GM12878 (cell line): Measurements from ENCODE around the gene ZNF18. TPM values are rescaled to one million over a fixed set of nuclear protein-coding genes. Genes with fewer than 3 reads are reported as not detected.

ENCODE experiments used
- ATAC-seq: fragments of 200-7000 bp; cut with Tn5 transposase; 3 replicates; pipeline ENCODE4 v1.9.1; 2020; ENCODE audit warnings: mild to moderate bottlenecking, moderate library complexity
- BruUV-seq: library from RNA; stranded (reverse); fragments of 400-500 nt; replicated peaks from 2 replicates; lab custom pipeline; 2021; lab: Mats Ljungman, UMichigan
- CTCF ChIA-PET: fragments of 300-600 bp; sonication (Branson Sonifier 250); formaldehyde crosslinking; extraction: SDS; loops from one replicate; lab custom pipeline; 2021; ENCODE audit warnings: inconsistent platforms; lab: Yijun Ruan, JAX
- POLR2A ChIA-PET: fragments of 350-600 bp; formaldehyde crosslinking; extraction: SDS; loops from one replicate; lab custom pipeline; 2021; ENCODE audit warnings: inconsistent platforms; lab: Charles Lee
- RAD21 ChIA-PET: fragments of 300-600 bp; sonication (Branson Sonifier 250); formaldehyde crosslinking; loops from one replicate; lab custom pipeline; 2023; ENCODE audit warnings: antibody characterized with exemption; ENCODE audit not compliant: unreplicated experiment; lab: Charles Lee
- SMC1A ChIA-PET: fragments of 300-600 bp; sonication (Branson Sonifier 250); formaldehyde crosslinking; loops from one replicate; lab custom pipeline; 2023; ENCODE audit not compliant: unreplicated experiment, uncharacterized antibody; lab: Charles Lee
- DNase-seq: peaks from one replicate; pipeline ENCODE4 v3.0.0-alpha.2; 2011; ENCODE audit warnings: low read depth, low spot score
- FAIRE-seq: peaks from 3 replicates; lab custom pipeline; 2011; peaks lifted over from hg19 to GRCh38; lab: Jason Lieb, UNC
- H2AFZ ChIP-seq: 2 replicates; pipeline ENCODE4 v1.6.0; 2011; ENCODE audit warnings: low read depth, low read length, control low read depth; ENCODE audit not compliant: control insufficient read depth
- H3K27ac ChIP-seq: 2 replicates; pipeline ENCODE4 v1.5.1; 2011; ENCODE audit warnings: control low read depth; ENCODE audit not compliant: control insufficient read depth, insufficient read depth
- H3K27me3 ChIP-seq, 2 experiments: replicated peaks in 1 of 2; 2 replicates each; pipeline versions ENCODE4 v1.6.0 to v1.6.1; 2011; ENCODE audit warnings: low read length in 1 of 2; ENCODE audit not compliant: control insufficient read depth in 2 of 2, insufficient read depth in 2 of 2
- H3K36me3 ChIP-seq, 2 experiments: 2 replicates each; pipeline ENCODE4 v1.5.1; 2011; ENCODE audit warnings: low read length in 1 of 2; ENCODE audit not compliant: control insufficient read depth in 2 of 2, insufficient read depth in 2 of 2
- H3K4me1 ChIP-seq: 2 replicates; pipeline ENCODE4 v1.6.1; 2011; ENCODE audit warnings: mild to moderate bottlenecking, low read length, moderate library complexity, mixed read lengths; ENCODE audit not compliant: control insufficient read depth, insufficient read depth
- H3K4me2 ChIP-seq: 2 replicates; pipeline ENCODE4 v1.6.0; 2011; ENCODE audit warnings: control low read depth; ENCODE audit not compliant: control insufficient read depth, insufficient read depth
- H3K4me3 ChIP-seq: fragments of 200-600 bp; sonication (generic); 2 replicates; pipeline ENCODE4 v1.5.1; 2016
- H3K79me2 ChIP-seq: 2 replicates; pipeline ENCODE4 v1.6.0; 2011; ENCODE audit warnings: low read length; ENCODE audit not compliant: control insufficient read depth, insufficient read depth
- H3K9ac ChIP-seq: 2 replicates; pipeline ENCODE4 v1.8.0; 2011; ENCODE audit warnings: low read length, control low read depth, mixed read lengths; ENCODE audit not compliant: control insufficient read depth, insufficient read depth
- H3K9me3 ChIP-seq: replicated peaks from 3 replicates; pipeline ENCODE4 v1.5.1; 2011; ENCODE audit warnings: mild to moderate bottlenecking, low read length; ENCODE audit not compliant: control insufficient read depth, insufficient read depth
- H4K20me1 ChIP-seq: 2 replicates; pipeline ENCODE4 v1.6.0; 2011; ENCODE audit not compliant: control insufficient read depth, insufficient read depth
- BACH1 ChIP-seq: fragments of 450-650 bp; IDR thresholded peaks from 2 replicates; pipeline ENCODE4 v1.6.1; 2017; ENCODE audit warnings: mild to moderate bottlenecking, borderline replicate concordance
- BCL11A ChIP-seq: IDR thresholded peaks from 2 replicates; pipeline ENCODE4 v1.6.1; 2011; ENCODE audit warnings: low read depth, low read length
- ESRRA ChIP-seq: IDR thresholded peaks from 2 replicates; pipeline ENCODE4 v1.6.1; 2012; ENCODE audit warnings: mild to moderate bottlenecking, low read length, improper control_type of control experiment
- FOXM1 ChIP-seq: IDR thresholded peaks from 2 replicates; pipeline ENCODE4 v1.6.1; 2012; ENCODE audit warnings: low read depth, mild to moderate bottlenecking, inconsistent platforms, low read length, moderate library complexity
- GABPA ChIP-seq: IDR thresholded peaks from 2 replicates; pipeline ENCODE4 v1.6.1; 2014; ENCODE audit warnings: antibody characterized with exemption, low read depth, mild to moderate bottlenecking, inconsistent platforms
- HDAC6 ChIP-seq: fragments of 200-600 bp; sonication (generic); IDR thresholded peaks from one replicate; pipeline ENCODE4 v1.8.0; 2017; ENCODE audit warnings: antibody characterized with exemption; ENCODE audit not compliant: unreplicated experiment
- JUND ChIP-seq: IDR thresholded peaks from 2 replicates; pipeline ENCODE4 v1.6.1; 2012; ENCODE audit warnings: low read depth, mild to moderate bottlenecking, low read length, improper control_type of control experiment, moderate library complexity
- MEF2A ChIP-seq: IDR thresholded peaks from 2 replicates; pipeline ENCODE4 v1.6.1; 2011; ENCODE audit warnings: low read depth, mild to moderate bottlenecking, low read length, moderate library complexity; ENCODE audit not compliant: insufficient read depth
- MTA3 ChIP-seq: IDR thresholded peaks from 2 replicates; pipeline ENCODE4 v1.6.1; 2012; ENCODE audit warnings: low read length, inconsistent platforms, borderline replicate concordance
- NR2C1 ChIP-seq: fragments of 450-650 bp; IDR thresholded peaks from 2 replicates; pipeline ENCODE4 v1.6.1; 2017; ENCODE audit warnings: antibody characterized with exemption, mild to moderate bottlenecking, moderate library complexity
- RCOR1 ChIP-seq: conservative IDR thresholded peaks from 2 replicates; pipeline ENCODE4 v1.6.1; 2012; ENCODE audit warnings: low read depth, low read length, improper control_type of control experiment
- SPI1 ChIP-seq: IDR thresholded peaks from 2 replicates; pipeline ENCODE4 v1.6.1; 2011; ENCODE audit warnings: low read depth, mild to moderate bottlenecking, low read length, moderate library complexity, borderline replicate concordance; ENCODE audit not compliant: insufficient read depth
- SREBF1 ChIP-seq: IDR thresholded peaks from 2 replicates; pipeline ENCODE4 v1.6.1; 2012; ENCODE audit warnings: mild to moderate bottlenecking, low read length
- YBX1 ChIP-seq: fragments of 450-650 bp; IDR thresholded peaks from 2 replicates; pipeline ENCODE4 v1.6.1; 2016; ENCODE audit warnings: antibody characterized with exemption
- YY1 ChIP-seq: IDR thresholded peaks from 2 replicates; pipeline ENCODE4 v1.6.1; 2011; ENCODE audit warnings: low read depth, mild to moderate bottlenecking, low read length
- ZNF622 ChIP-seq: fragments of 450-650 bp; IDR thresholded peaks from 2 replicates; pipeline ENCODE4 v1.6.1; 2017; ENCODE audit warnings: mild to moderate bottlenecking, inconsistent platforms
- WGBS: methylation state at CpG from one replicate; pipeline ENCODE4 v1.1.6; 2016; ENCODE audit warnings: low lambda C conversion rate; ENCODE audit not compliant: insufficient replicate concordance, insufficient coverage; ENCODE audit errors: missing lambda C conversion rate; 5-methylcytosine and 5-hydroxymethylcytosine counted together
- in situ Hi-C: fragments of 300-500 bp; cut with MboI; formaldehyde crosslinking; loops from 9 replicates; pipeline ENCODE4 v1.14.3; 2018; ENCODE audit warnings: mixed read lengths
- intact Hi-C: fragments of 100-400 bp; cut with micrococcal nuclease; formaldehyde crosslinking; loops from one replicate; pipeline ENCODE4 v1.14.2; 2022; ENCODE audit not compliant: unreplicated experiment
- polyA plus RNA-seq, 11 experiments: library from polyadenylated mRNA; depleted of rRNA in 4 of 11; unstranded in 6 of 11; stranded (reverse) in 5 of 11; fragments of >200 nt; fragmentation: Nextera tagmentation in 4 of 11; fragmentation: Illumina TruSeq in 1 of 11; extraction: Ambion mirVana in 4 of 11; extraction: Trizol in 1 of 11; gene quantifications; 1 replicate in 1 of 11; 2 replicates in 10 of 11; pipeline versions ENCODE4 v1.2.1 to v1.2.3, GENCODE V29; 2011 to 2016; ENCODE audit warnings: inconsistent platforms in 2 of 11, missing spikeins in 2 of 11, low read depth in 1 of 11
- total RNA-seq, 4 experiments: library from RNA; depleted of rRNA in 3 of 4; stranded (reverse); fragments of >200 nt in 3 of 4; fragmentation: Illumina TruSeq in 1 of 4; extraction: Trizol in 1 of 4; gene quantifications; 2 replicates each; pipeline versions ENCODE4 v1.2.1 to v1.2.3, GENCODE V29; 2013 to 2021
- TF ChIP-seq, protein P1 (sequence below): fragments of 450-650 bp; IDR thresholded peaks from 2 replicates; pipeline ENCODE4 v1.6.1; 2014; ENCODE audit warnings: mild to moderate bottlenecking

ZNF18 gene
- total and polyA plus RNA-seq, 10 of the 15 experiments (the other 5 are each of a cell fraction or from before 2014, with no cell fraction given), result 4.6 to 10.2 (median 9.1) TPM

DNA sequence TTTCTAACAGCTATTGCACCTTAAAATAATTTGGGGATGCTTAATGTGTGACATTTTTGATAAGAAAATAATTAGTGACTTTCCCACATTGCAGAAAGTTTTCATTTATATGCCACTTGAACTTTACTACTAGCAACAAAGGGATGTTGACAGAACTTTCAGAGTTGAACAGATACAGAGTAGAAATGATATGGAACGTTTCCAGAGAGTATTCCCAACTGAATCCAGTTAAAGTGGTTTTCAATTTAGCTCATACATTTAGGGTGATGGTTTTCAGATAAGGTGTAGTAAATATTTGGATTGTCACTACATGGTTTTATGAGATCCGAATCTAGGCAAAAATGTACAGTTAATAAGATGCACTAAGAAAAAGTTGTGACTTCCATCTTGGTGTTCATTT, 40.7 kb upstream of the ZNF18 start:
- no peak for FAIRE-seq
- H3K4me1 ChIP-seq, result no peaks in the 10 kb centered on the region
- no peak for ATAC-seq
- H3K9me3 ChIP-seq, result no peaks in the 10 kb centered on the region; the same call in 2 of the 3 replicates
- ChIA-PET SMC1A (interaction anchor here (0.9 to 2.6 kb wide), 4 partner anchors 11 to 18 kb away, joined by 3 to 8 read pairs (median 5); partner anchors contain the start of gene MAP2K4), POLR2A (interaction anchor here (0.6 to 1.0 kb wide), 2 partner anchors 9 to 12 kb away, joined by 3 read pairs; no protein-coding TSS in a partner anchor), CTCF (interaction anchor here (0.6 kb wide), 1 partner anchor 14 kb away, joined by 3 read pairs; no protein-coding TSS in a partner anchor), RAD21 (no interaction called here)
- TF ChIP-seq SREBF1 (no peak), NR2C1 (no peak), ZNF622 (no peak), JUND (no peak), HDAC6 (no peak), GABPA (no peak), SPI1 (no peak), MTA3 (no peak), YBX1 (no peak), BACH1 (no peak), ESRRA (no peak), MEF2A (no peak), YY1 (no peak), RCOR1 (no peak), FOXM1 (no peak), BCL11A (no peak)
- TF ChIP-seq, protein P1, sequence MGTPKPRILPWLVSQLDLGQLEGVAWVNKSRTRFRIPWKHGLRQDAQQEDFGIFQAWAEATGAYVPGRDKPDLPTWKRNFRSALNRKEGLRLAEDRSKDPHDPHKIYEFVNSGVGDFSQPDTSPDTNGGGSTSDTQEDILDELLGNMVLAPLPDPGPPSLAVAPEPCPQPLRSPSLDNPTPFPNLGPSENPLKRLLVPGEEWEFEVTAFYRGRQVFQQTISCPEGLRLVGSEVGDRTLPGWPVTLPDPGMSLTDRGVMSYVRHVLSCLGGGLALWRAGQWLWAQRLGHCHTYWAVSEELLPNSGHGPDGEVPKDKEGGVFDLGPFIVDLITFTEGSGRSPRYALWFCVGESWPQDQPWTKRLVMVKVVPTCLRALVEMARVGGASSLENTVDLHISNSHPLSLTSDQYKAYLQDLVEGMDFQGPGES, result no peak
- H3K79me2 ChIP-seq, result peaks cover 2% of the 10 kb centered on the region
- in situ Hi-C loops, result no loop called here
- no peaks in the 10 kb centered on the region for H4K20me1 ChIP-seq
- WGBS, result 82% methylated on average over 2 of the region's 2 CpGs
- H3K27ac ChIP-seq, result no peak overlapping the region
- intact Hi-C loops, result no loop called here
- no peaks in the 10 kb centered on the region for H3K36me3 ChIP-seq
- H3K9ac ChIP-seq, result no peak overlapping the region
- no peak overlapping the region for H3K4me2 ChIP-seq
- no peak overlapping the region for H3K4me3 ChIP-seq
- BruUV-seq, result no TSS peak
- no peaks in the 10 kb centered on the region for H3K27me3 ChIP-seq
- DNase-seq, result no peak
- no peak overlapping the region for H2AFZ ChIP-seq
